ENCODE measurements around the gene CHTF8. TPM values are rescaled to one million over a fixed set of nuclear protein-coding genes. Genes with fewer than 3 reads are reported as not detected.
"Not testable (repeated sequence)": the region's sequence is repeated elsewhere in the genome, so short reads cannot be mapped to it uniquely, and the experiment has no call there.

Gene CHTF8
- total RNA-seq, 2 donors from 2014 or later: 63.7 to 99.5 TPM

- Histone ChIP-seq H3K27me3 (replicated peaks; ENCODE audit: insufficient read depth) (no peaks in the 10 kb centered on the region), H3K27ac (no peak overlapping the region), H3K9me3 (no peaks in the 10 kb centered on the region), H3K4me3 (no peak overlapping the region), H3K36me3 (peaks cover 18% of the 10 kb centered on the region), H3K4me1 (ENCODE audit: control insufficient read depth in 1 of 2, low read depth in 2 of 2) (peaks cover 5 to 16% of the 10 kb centered on the region in 2 donors)
- ATAC-seq (ENCODE audit: insufficient number of reproducible peaks, low FRiP score, low read depth) (no peak), DNase-seq (ENCODE audit: low spot score) (no peak)
- no peak for TF ChIP-seq CTCF (IDR thresholded peaks at IDR 0.05)
These were observed 33.9 kb upstream of the CHTF8 start for GRCh38 chr16:69166221-69166833.

GRCh38 chr16:69165584-69165983, 33.2 kb upstream of the CHTF8 start:
- H3K9me3 ChIP-seq: no peaks in the 10 kb centered on the region

GRCh38 chr16:69160192-69160591, 27.8 kb upstream of the CHTF8 start:
- DNase-seq (ENCODE audit: low spot score): no peak
- Histone ChIP-seq H3K4me1 (ENCODE audit: control insufficient read depth in 1 of 2, low read depth in 2 of 2) (no peaks in the 10 kb centered on the region), H3K27ac (no peak overlapping the region), H3K36me3 (peaks cover 41% of the 10 kb centered on the region), H3K27me3 (replicated peaks; ENCODE audit: insufficient read depth) (no peaks in the 10 kb centered on the region), H3K4me3 (no peak overlapping the region), H3K9me3 (no peaks in the 10 kb centered on the region)
- TF ChIP-seq CTCF (IDR thresholded peaks at IDR 0.05): no peak
- ATAC-seq (ENCODE audit: insufficient number of reproducible peaks, low FRiP score, low read depth): no peak

More at GRCh38 chr16:69165584-69165983, 33.2 kb upstream of the CHTF8 start:
- H3K27ac ChIP-seq: no peak overlapping the region
- no peak for TF ChIP-seq CTCF (IDR thresholded peaks at IDR 0.05)
- no peak for ATAC-seq (ENCODE audit: insufficient number of reproducible peaks, low FRiP score, low read depth)
- DNase-seq (ENCODE audit: low spot score): no peak
- no peak overlapping the region for H3K4me3 ChIP-seq
- no peaks in the 10 kb centered on the region for H3K27me3 ChIP-seq (replicated peaks; ENCODE audit: insufficient read depth)
- H3K4me1 ChIP-seq (ENCODE audit: control insufficient read depth in 1 of 2, low read depth in 2 of 2): peaks cover under 1 to 9% of the 10 kb centered on the region in 2 donors
- H3K36me3 ChIP-seq: peaks cover 24% of the 10 kb centered on the region

GRCh38 chr16:69157196-69157595, 24.8 kb upstream of the CHTF8 start:
- H3K4me1 ChIP-seq (ENCODE audit: control insufficient read depth in 1 of 2, low read depth in 2 of 2): no peaks in the 10 kb centered on the region
- no peaks in the 10 kb centered on the region for H3K9me3 ChIP-seq
- H3K27ac ChIP-seq: no peak overlapping the region
- no peak for TF ChIP-seq CTCF (IDR thresholded peaks at IDR 0.05)
- no peak for DNase-seq (ENCODE audit: low spot score)
- ATAC-seq (ENCODE audit: insufficient number of reproducible peaks, low FRiP score, low read depth): no peak
- H3K27me3 ChIP-seq (replicated peaks; ENCODE audit: insufficient read depth): no peaks in the 10 kb centered on the region
- peaks cover 48% of the 10 kb centered on the region for H3K36me3 ChIP-seq
- no peak overlapping the region for H3K4me3 ChIP-seq

GRCh38 chr16:69150146-69150865, 17.9 kb upstream of the CHTF8 start:
- peak; percentile 60 for ATAC-seq (ENCODE audit: insufficient number of reproducible peaks, low FRiP score, low read depth)
- peaks cover 32% of the 10 kb centered on the region for H3K36me3 ChIP-seq

GRCh38 chr16:69149621-69150020, 17.2 kb upstream of the CHTF8 start:
- not testable (repeated sequence) for H3K9me3 ChIP-seq; H3K27ac ChIP-seq; ATAC-seq (ENCODE audit: insufficient number of reproducible peaks, low FRiP score, low read depth); H3K4me3 ChIP-seq; DNase-seq (ENCODE audit: low spot score); H3K27me3 ChIP-seq (replicated peaks; ENCODE audit: insufficient read depth)
- H3K4me1 ChIP-seq (ENCODE audit: control insufficient read depth in 1 of 2, low read depth in 2 of 2): peaks cover 9 to 15% of the 10 kb centered on the region in 2 donors
- H3K36me3 ChIP-seq: peaks cover 26% of the 10 kb centered on the region

More at GRCh38 chr16:69150146-69150865, 17.9 kb upstream of the CHTF8 start:
- Histone ChIP-seq H3K4me3 (no peak overlapping the region), H3K9me3 (no peaks in the 10 kb centered on the region), H3K27ac (no peak overlapping the region), H3K4me1 (ENCODE audit: control insufficient read depth in 1 of 2, low read depth in 2 of 2) (peaks cover 6 to 12% of the 10 kb centered on the region in 2 donors), H3K27me3 (replicated peaks; ENCODE audit: insufficient read depth) (no peaks in the 10 kb centered on the region)
- TF ChIP-seq CTCF (IDR thresholded peaks at IDR 0.05): peak; percentile 75
- peak; percentile 17 for DNase-seq (ENCODE audit: low spot score)
